NCI-H460 (cell line): ENCODE measurements around the gene RIPK3. TPM values are rescaled to one million over a fixed set of nuclear protein-coding genes. Genes with fewer than 3 reads are reported as not detected.

Experiments
- DNase-seq: peaks from one replicate; pipeline ENCODE4 v3.0.0-alpha.2; 2016; ENCODE audit warnings: low read depth; ENCODE audit errors: extremely low read depth
- total RNA-seq: library from RNA; depleted of rRNA; stranded (reverse); fragments of >200 nt; shearing (Covaris generic); gene quantifications from 2 replicates; pipeline ENCODE4 v1.2.3, GENCODE V29; 2014

RIPK3 gene
- total RNA-seq, 1 experiment from 2014 or later = not detected

DNA sequence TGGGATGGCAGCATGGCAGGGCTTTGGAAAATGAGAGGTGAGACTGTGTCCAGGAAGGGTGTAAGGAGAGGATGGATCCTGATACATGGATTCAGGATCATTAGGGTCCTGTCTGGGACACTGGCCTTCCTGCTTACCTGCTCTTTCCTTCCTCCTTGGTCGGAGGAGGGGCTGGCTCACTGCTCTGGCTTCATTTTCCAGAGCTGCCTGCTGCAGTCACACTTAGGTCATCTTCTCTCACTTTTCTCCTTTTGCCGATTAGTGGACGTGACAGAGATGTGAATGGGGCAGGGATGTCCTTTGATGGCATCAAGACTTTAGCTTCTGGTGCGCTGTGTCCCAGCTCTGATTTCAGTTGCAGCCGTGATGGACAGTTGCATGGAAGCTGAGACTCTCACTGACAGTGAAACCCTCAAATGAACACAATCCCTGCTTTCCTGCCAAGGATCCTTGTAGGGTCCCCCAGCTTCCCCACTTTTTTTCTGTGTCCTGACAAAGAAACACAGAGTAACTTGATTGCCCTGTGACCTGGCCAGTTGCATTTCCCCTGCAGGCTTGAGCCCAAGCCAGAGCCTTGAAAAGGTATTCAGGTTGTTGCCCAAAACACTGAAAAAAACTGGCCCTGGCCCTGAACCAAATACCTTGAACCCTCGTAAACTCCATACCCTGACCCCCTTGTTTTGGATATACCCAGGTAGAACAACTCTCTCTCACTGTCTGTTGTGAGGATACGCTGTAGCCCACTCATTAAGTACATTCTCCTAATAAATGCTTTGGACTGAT lies 31.3 kb downstream of the RIPK3 start:
- no peak for DNase-seq

DNA sequence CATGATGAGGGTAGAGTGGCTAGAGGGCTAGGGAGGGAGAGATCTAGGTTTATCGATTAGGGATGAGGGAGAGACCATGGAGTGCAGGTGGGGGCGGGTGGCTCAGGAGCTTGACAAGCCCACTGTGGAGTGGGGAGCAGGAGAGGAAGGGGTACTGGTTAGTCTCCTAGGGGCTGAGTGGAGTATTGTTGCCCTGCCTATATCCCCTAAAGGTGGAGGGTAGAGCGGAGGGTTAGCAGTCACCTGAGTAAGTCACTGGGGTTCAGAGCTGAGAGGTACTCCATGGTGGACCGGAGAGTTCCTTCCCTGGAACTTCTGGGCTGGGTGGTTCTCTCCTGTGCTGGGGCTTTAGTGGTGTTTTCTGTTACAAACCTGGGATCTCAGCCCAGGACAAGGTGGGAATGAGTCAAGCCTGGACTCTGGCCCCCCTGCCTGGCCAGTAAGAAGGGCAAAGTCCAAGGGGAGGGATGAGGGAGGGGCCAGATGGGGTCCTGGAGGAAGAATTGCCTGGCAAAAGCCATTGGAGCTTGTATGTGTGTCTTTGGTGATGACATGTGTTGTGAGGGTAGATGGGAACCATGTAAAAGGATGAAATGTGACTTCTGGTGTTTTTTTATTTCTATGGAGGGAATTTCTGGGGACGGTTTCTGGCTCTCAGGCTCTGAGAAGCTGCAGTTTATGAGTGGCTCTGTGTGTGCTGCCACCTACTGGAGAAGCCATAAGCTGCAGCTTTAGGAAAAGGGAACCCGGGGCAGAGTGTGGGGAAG lies 32.0 kb downstream of the RIPK3 start, which contains the start of gene CIDEB:
Gene CIDEB (minus strand): TSS at position 403 of the 767 bp plus-strand sequence. CDS start 119 bp downstream, at position 284.
- DNase-seq = peak; percentile 58

DNA sequence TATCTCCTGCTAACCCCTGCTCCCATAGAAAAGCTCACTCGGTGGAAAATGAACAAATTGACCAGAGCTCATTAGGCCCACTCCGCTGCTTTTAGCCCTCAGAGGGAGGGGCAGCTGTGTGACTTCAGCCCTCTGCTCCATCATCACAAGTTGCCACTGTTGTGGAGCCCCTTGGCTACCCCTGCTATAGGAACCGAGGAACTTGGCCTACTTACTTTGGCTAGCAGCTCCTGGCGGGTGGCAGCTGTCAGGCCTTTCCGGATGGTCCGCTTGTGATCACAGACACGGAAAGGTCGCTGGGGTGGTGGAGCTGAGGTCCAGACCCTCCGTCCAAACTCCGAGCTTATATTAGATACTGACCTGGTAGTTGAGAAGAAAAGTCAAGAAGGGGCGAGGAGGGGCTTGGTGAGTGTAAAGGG lies 32.6 kb downstream of the RIPK3 start:
- no peak for DNase-seq

DNA sequence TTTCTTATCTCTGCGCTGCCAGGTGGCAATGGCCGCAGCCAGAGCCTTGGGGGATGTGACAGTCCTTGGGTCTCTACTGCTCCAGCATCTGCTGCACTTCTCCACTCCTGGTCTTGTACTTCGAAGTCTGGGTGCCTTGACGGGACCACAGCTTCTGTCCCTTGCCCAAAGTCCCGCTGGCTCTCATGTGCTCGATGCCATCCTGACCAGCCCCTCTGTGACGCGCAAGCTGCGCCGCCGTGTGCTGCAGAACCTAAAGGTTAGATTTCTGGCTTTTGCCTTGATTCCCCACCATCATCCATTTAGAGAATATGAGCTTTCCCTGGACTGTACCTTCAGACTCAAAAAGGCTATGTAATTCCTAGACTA lies 35.8 kb downstream of the RIPK3 start:
- DNase-seq = no peak

DNA sequence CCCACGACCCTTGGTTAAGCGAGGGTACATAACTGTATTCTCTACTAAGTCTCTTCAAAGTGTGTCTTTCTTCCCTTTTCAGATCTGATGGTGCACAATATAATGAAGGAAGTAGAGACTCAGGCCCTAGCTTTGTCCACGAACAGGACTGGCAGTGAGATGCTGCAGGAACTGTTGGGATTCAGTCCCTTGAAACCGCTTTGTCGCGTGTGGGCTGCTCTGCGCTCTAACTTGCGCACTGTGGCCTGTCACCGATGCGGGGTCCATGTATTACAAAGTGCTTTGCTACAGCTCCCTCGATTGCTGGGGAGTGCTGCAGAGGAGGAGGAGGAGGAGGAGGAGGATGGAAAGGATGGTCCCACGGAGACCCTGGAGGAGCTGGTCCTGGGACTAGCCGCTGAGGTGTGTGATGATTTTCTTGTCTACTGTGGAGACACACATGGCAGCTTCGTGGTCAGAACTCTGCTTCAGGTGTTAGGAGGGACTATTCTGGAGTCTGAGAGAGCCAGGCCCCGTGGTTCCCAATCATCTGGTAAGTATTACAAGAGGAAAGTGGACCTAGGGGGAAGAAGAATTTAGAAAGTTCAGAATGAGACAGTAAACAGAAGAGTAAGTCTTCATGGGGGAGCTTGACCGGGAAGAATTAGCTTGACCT lies 39.3 kb downstream of the RIPK3 start:
- no peak for DNase-seq

DNA sequence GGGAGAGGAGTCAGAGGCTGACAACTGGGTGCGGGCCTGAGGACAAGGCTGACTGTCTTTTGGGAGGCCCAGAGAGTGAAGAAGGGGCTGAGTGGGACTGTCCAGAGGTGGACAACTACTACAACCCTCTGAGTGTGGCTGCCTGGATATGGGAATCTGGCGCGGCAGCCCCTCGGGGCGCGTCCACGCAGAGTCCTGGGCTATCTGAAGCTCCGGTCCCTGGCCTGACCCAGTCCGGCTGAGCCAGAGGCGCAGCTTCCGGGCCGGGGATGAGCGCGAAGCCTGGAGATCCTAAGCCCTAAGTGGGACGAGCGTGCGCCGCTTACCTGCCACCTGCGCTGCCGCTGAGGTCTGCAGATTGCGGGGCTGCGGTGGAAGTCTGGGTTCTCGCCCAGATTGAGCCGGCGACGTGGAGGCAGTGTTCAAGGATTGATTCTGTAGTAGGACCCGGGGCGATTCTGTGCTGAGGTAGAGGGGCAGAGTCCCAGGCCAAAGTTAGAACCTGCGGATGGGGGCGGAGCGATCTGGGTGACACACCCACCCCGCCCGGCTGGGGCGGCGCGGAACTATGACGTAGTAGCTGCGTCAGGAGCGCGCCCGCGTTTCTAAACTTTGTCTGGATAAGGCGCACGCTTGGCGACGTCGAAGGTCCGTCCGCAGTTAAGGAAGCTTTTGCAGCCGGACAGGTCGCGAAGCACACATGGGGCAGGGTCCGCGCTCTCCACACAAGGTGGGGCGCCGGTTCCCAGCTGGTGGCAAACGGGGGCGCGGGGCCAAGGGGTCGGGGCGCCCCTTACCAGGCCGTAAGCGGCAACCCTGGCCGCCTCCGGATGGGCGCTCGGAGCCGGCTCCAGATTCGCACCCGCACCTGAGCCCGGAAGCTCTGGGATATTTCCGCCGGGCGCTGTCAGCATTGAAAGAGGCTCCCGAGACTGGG lies 40.3 kb downstream of the RIPK3 start, which contains the start of the genes DHRS1 and NOP9:
Gene DHRS1 (minus strand): TSS at position 526 of the 937 bp plus-strand sequence. CDS start 674 bp downstream, outside the sequence.
Gene NOP9 (plus strand): TSS at position 596 of the 937 bp plus-strand sequence. CDS start 105 bp downstream, at position 701.
- DNase-seq = peak; percentile 85

DNA sequence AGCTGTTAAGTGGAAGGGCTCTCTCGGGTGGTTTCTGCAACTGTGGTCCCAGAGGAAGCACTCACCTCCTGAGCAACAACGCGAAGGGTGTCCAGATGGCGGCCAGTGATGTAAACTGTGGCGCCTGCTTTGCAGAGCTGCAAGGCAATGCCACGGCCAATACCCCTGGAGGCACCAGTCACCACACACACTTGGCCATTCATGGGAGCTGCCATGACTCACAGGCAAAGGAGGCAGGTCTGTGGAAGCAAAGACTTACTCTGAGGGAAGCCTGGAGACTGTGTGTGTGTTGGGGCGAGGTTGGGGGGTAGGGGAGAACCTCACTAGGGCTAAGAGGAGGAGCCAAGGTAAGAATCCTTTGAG lies 40.9 kb downstream of the RIPK3 start:
- DNase-seq = peak; percentile 33

DNA sequence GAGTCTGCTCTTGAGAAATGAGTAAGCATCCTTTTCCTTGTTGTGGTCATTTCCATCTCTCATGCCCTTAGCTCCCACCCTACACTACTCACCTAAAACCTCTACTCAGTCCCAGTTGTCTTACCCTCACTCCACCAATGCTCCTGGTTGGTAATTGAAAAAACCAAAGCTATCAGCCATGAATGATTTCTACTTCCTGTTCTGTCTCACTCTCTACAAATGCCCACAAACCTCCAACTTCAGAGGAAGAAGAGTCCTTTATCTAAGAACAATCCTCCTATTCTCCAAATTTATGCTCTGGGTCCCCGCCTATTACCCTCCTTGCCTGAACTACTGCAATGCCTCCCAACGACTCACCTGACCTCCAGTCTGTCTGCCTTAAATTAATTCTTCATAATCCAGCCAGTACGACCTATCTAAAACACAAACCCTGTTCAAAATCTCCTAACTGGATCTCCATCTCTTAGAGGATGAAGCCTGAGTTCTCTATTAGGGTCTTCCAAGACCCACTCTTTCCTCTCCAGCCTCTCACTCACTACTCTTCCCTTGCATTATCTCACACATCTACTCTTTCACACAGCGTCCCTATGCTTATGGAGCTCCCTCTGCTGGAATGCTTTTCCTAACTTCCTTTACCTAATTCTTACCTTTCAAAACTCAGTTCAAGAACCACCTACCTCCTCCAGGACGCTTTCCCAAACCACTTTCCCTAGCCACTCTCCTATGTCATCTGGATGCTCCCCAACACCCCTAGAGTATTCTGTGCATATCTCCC lies 42.4 kb downstream of the RIPK3 start:
- DNase-seq = peak; percentile 54

DNA sequence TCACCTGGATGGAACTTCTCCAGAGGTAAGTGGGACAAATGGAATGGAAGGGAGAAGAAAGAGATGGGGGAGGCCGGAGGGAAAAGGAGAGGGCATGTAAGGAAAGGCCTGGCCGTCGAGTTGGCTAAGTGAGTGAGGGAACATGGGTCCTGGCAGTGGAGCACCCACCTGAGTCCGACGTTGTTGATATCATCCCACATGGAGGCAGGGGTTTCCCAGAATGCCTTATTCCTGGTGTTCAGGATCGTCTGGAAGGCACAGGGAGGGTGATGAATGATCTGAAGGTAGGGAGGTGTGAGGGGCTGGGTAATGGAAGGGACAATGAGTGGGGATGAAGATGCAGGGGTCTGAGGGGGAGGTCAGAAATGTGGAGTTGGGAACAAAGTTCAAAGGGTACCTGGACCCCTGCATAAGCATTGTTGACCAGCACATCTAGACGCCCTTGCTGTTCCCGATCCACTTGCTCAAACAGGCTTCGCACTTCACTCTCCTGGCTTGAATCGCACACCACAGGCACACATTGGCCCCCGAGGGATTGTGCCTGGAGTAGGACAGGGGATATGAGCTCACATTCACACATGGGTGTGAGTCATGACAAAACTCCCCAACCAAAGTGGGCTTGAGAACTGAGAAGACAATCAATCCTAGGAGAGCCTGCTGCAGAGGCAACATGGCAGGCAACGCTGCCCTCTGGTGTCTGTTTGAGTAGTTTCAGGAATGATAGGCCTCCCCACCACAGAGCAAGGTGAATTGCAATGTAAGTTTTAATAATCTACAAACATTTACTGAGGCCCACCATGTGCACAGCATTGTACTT lies 43.2 kb downstream of the RIPK3 start:
- peak; percentile 84 for DNase-seq

DNA sequence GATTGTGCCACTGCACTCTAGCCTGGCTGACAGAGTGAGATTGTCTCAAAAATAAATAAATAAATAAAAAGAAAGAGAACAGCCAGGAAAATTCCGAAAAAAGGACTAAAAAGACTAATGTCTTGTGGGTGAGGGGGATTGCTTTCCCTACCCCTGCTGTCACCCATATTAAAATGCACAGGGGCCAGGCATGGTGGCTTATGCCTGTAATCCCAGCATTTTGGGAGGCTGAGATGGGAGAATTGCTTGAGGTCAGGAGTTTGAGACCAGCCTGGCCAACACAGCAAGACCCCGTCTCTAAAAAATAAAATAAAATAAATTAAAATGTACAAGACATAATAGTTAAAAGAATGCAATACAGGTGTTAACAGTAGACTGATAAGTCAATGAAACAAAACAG lies 46.3 kb downstream of the RIPK3 start:
- DNase-seq = no peak

DNA sequence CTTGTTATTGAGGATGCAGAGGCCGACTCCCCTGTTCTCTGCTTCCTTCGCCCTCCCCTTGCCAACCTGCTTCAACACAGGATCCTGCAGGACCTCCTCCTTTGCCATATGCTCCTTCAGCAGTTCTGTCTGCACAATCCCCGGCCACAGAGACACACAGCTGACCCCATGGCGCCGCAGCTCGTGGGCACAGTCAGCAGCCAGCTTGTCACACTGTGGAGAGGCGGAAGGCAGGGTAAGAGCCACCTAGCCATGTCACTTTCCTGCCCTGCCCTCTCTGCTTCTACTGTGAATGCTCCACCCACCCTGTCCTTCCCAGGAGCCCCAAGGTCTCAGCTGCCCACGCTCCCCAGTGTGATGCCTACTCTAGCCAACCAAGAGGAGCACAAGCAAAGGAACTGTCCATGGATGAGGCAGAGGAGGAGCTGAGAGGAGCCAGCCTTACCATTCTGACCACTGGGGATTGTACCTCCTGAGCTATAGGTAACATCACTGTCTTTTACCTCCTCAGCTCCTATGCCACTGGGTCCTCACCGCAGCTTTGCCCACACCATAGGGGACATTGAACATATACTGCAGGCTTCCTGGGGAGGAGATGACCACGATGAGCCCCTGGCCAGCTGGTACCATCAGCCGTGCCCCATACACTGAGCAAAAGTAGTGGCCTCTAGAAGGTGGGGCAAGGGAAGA lies 47.5 kb downstream of the RIPK3 start:
- DNase-seq = no peak

DNA sequence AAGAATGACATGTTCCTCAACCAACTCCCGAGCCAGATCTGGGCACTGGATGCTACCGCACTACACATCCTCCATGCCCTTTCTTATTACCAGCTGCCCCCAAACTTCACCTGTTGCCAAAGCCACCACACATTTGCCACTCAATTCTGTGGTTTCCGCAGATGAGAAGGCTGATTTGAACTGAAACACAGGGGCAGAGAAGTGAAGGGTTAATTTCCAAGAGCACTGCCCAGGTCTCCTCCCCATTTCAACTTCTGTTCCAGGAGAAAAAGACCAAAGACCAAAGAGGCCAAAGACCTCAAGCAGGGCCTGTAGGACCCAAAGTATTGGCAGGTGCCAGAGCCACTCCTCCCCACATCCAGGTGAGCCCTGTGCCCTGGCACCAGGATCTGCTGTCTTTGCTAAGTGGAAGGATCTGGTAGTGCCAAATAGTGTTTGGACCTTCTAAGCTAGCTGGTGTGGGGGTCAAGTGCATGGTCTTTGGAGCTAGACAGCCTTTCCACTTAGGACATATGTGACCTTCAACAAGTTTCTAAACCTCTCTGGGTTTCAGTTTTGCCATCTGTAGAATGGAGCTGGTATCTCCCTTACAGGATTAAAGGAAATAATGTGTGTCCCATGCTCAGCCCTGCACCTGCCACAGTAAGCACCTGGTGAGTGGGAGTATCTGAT lies 48.2 kb downstream of the RIPK3 start:
- no peak for DNase-seq

DNA sequence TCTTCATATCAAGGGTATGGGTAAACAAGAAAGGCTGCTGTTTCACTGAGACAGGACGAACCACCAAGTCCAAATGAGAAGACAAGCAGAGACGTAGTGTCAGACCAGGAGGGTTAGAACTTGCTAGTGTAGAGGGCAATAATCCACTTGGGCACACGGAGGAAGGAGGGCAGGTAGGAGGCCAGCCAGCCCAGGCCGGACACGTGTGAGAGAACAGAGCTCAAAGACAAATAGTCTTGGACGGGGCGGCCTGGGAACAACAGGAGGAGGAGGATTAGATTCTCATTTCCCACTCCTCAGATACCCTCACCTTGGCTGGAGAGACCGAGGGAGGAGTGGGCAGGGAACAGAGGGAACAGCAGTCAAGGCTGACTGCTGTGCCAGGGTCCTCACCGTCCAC lies 49.0 kb downstream of the RIPK3 start:
- DNase-seq = no peak

DNA sequence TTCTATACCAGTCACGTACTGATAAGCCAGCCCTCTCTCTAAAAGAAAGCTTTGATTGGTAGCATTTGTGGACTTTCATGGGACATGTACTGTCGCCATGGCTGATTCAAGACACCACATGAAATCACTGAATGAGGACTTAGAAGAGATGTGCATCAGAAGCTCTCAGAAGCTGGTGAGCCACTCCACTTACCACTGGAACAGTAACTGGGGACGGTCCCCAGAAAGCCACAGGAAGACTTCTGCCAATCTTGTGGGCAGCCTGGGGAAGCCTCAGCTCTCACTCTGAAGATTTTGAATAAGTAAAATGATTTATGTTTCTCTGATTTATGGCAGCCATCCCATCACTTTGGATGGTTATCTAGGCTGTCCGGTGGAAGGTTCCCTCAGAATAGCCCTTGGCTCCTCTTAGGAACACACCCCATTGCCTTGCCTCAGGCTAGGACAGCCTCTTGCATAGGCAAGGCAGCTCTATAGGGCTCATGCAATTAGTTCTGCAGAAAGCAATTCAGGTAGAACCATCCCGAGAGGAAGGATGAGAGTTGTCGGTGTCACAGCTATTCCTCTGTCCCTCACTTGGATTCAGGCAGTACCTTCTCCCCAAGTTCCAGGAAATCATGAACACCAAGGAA lies 50.0 kb downstream of the RIPK3 start:
- DNase-seq = no peak

DNA sequence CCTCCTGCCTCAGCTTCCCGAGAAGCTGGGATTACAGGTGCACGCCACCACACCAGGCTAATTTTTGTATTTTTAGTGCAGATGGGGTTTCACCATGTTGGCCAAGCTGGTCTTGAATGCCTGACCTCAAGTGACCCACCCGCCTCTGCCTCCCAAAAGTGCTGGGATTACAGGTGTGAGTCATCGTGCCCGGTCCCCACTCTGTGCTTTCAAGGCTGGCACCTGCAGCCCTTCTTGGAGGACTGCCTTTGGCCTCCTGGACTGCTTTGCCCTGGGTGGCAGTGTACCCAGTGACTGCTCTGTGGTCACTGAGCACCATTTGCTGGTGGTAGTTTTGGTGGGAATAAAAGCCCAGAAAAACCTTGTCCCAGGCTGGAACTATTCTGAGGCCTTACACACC lies 52.8 kb downstream of the RIPK3 start:
- DNase-seq = no peak
